GM18907 (cell line): ENCODE results near the gene TAB2.

ENCODE experiments used
- ATAC-seq: cut with Tn5 transposase; IDR thresholded peaks from one replicate; pipeline ENCODE4 v1.9.1; 2021; ENCODE audit warnings: mild to moderate bottlenecking, moderate library complexity; ENCODE audit not compliant: unreplicated experiment

Gene TAB2, protein sequence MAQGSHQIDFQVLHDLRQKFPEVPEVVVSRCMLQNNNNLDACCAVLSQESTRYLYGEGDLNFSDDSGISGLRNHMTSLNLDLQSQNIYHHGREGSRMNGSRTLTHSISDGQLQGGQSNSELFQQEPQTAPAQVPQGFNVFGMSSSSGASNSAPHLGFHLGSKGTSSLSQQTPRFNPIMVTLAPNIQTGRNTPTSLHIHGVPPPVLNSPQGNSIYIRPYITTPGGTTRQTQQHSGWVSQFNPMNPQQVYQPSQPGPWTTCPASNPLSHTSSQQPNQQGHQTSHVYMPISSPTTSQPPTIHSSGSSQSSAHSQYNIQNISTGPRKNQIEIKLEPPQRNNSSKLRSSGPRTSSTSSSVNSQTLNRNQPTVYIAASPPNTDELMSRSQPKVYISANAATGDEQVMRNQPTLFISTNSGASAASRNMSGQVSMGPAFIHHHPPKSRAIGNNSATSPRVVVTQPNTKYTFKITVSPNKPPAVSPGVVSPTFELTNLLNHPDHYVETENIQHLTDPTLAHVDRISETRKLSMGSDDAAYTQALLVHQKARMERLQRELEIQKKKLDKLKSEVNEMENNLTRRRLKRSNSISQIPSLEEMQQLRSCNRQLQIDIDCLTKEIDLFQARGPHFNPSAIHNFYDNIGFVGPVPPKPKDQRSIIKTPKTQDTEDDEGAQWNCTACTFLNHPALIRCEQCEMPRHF

DNA sequence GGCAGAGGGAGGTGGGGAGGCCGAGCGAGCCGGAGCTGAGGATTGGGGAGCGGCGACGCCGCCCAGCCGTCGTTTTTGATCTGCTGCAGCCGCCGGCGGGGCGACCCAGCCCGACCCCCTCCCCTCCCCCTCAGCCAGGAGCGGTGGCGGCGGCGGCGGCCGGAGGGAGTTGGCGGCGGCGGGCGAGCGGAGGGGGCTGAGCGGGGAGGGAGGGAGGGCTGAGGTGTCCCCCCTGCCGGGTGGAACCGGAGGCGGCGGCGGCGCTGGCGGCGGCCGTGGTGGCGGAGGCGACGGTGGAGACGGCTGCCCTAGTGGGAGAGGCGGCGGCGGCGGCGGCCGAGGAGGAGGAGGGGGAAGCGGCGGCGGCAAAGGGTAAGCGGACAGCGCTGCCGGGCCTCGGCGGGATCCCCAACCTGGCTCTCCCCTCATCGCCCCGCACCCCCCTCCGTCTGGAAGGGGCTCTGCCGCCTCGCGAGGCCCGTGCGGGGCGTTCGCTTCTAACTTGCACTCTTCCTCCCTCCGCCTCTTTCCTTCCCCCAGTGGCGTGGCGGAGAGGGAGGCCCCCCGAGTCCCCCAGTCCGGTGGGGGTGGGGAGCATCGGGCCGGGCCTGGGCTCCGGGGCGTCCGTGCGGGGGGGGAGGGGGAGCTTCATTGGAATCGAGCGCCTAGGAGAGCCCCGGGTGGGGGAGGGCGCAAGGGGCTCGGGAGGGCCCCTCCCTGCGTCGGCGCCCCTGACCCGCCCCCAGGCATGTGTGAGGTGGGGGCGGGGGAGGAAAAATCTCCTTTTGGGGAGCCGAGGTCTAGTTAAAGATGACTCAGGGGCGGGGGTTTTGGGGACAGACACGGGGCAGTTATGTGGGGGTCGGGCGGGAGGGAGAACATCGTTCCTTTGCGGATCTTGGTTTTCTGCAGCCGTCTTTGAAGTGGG, at the start of gene TAB2:
TAB2 (plus strand) TSS at position 69 of the 928 bp plus-strand sequence. CDS start 52,286 bp downstream, outside the sequence.
- peak; percentile 34 for ATAC-seq

DNA sequence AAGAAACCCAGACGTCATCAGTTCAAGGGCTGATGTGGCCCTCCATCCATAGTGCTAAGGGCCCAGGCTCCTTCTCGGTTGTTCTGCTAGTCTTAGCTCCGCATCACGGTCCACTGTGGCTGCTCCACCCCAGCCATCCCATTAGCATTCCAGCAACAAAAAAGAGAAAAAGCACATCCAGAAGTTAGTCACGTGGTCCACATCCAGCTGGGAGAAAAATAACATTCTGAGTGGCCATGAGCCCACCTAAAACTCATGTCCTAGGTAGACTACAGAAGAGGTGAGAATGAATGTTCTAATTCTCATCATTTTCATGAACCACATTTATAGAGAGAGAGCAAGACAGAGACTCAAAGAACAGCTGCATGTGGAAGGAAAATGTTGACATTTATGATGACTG, 49.4 kb upstream of the TAB2 start:
- ATAC-seq, result no peak

DNA sequence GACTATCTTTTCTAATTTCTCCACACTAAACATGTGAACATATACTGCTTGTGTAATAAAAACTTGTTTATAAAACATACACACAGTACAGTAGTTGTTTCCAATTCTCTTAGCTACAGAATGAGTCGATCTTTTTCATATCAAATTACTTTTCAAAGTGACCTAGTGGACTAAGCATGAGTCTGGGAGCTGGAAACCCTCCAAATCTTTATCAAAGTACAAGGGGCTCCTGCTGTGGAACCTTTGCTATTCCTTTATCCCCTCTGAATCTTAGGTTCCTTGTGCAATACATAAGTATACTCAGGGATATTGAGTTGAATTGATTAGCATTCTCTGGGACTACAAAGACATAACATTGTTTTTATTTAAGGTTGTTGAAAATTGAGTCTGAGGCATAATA, 48.7 kb upstream of the TAB2 start:
- no peak for ATAC-seq

DNA sequence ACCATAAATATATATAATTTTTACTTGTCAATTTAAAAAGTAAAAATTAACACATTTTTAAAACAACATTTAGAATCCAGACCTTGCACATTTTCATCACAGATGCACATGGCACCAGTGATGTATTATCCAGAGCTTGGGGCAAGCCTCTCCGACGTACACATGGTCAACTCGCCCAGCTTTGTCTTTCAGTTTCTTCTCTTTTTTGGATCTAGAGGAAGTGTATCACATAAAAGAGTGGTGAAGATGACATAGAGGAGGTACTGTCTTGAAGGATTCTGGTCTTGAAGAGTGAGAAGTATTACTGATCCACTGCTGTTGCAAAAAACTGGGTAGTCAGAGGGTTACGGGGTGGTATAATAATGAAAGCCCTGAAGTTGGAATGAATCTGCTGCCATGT, 46.9 kb upstream of the TAB2 start:
- ATAC-seq, result no peak

DNA sequence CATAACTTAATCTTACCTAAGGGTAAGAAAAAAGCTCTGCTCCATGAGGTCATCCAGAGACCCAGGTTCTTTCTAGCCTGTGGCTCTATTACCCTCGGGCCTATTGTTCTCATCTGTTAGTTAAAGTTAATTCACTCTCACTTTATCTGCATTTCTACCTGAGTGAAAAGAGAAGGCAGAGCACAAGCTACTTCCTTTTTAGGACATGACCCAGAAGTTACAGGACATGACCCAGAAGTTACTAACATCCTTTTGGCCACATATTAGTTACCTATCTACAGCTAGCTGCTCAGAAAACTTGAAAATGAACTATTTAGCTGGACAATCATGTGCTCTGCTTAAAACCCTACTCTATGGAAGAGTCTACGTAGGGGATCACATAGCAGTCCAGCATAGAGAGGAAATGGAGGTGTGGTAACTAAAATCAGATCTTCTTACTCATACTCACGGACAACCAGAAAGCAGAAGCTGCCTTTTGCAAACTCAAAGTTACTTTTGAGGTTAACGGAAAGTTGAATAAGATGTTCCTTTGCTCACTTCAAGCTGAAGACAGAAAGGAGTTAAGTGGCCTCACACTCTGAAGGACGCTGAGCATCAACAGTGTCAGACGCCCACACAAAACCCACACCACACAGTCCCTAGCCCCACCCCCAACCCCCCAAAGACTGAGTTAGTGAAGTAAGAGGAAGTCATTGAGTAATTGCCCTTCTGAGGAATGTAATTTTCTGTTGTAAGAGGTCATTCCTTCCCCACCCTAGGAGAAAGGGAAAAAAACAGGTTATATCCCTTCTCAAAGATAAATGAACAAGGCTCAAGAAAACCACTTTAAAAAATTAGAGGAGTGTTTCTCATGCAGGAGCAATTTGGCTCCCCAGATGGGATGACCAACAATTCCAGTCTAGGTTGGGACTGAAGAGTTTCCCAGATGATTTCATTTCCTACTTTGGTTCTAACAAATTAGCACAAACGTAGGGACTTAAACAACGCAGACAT, 45.9 kb upstream of the TAB2 start:
- ATAC-seq, result peak; percentile 61

DNA sequence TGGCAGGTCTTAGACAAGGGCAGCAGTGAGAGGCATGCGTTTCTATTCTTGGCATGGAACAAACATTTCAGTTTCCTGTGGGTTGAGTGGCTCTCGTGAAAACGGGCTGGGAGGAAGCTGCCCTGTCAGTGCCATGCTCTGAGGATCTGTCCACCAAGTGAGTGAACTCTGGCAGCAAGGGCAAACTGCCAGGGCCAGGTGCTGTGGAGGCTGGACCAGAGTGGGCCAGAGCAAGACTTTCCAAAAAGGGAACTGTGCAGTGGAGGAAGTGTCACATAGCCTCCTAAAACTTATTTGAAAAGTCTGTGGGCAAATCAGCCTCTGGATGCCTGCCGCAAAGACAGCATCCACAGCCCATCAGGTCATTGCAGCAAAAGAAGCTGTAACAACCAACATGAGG, 44.2 kb upstream of the TAB2 start:
- ATAC-seq, result no peak

DNA sequence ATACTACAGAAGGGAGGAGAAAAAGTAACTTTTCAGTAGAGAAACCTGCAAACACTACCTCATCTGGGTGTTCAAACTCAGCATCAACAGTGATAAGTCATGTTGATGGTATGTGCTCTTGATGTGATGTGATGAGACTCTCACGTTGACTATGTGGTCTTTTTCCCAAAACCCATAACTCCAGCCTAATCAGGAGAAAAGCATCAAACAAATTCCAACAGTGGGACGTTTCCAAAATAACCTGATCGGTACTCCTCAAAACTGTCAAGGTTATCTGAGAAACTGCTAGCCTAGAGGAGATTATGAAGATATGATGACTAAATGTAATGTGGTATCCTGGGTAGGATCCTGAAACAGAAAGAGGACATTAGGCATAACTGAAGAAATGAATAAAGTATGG, 41.9 kb upstream of the TAB2 start:
- ATAC-seq, result no peak

DNA sequence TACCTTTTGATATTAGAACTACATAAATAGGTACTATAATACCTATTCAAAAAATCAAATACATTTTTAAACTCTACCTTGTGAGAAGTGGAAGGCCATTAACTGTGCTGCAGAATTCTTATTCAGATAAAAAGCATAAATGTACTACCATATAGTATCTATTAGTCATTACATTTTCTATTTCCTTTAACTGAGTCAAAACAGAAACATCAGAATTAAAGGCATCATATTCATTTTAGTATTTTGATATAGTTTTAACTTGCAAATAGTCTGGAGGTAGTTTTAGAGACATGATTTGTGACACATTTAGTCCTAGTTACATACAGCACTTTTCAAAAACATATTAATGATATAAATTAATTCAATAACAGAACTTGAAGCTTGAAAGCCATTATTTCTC, 39.9 kb upstream of the TAB2 start:
- no peak for ATAC-seq

DNA sequence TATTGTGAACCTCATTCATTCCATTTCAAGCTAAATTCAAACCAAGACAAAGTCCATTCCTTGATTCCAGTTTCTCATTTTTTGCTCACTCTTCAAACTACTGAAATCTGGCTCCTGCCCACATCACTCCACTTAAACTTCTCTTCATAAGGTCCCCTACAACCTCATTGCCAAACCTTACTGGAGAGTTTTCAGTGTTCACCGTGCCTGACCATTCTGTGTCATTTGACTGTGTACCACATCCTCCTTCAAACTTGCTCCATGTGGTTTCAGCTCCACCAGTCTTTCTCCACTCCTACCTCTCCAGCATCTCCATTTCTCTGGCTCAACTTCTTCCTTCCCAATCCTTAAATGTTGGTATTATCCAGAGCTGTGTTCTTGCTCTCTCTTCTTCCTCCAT, 38.5 kb upstream of the TAB2 start:
- ATAC-seq, result no peak

DNA sequence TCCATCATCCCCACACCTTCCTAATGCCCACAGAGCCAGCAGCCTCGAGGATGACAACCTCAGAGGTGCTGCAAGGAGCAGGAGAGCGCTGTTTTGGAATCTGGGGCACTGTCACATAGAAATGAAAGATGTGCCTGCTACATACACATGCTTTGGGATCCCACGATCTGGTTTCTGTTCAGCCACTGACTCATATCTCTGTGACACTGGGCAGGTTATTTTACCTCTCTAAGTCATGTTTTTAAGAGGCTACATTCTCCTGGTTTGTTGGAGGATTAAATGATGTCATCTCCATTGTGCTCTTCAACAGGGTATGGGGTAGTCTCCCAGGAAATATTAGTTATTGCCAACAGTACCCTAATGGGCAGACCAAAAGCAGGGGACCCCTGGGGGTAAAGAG, 32.6 kb upstream of the TAB2 start:
- ATAC-seq, result no peak

DNA sequence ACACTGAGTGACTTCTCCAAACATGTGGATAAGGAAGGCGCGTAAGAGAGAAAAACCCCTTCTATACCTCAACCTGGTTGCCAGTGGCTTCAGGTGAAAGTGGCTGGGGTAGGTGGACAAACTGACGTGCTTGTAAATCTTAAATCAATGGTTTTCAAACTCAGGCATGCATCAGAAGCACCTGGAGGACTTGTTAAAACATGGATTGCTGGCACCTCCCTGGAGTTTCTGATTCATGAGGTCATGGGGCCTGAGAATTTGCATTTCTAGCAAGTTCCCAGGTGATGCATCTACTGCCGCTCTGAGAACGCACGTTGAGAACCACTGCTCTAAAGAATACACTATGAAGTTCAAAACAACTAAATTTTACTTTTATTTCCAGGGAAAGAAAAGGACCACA, 31.9 kb upstream of the TAB2 start:
- ATAC-seq, result no peak

DNA sequence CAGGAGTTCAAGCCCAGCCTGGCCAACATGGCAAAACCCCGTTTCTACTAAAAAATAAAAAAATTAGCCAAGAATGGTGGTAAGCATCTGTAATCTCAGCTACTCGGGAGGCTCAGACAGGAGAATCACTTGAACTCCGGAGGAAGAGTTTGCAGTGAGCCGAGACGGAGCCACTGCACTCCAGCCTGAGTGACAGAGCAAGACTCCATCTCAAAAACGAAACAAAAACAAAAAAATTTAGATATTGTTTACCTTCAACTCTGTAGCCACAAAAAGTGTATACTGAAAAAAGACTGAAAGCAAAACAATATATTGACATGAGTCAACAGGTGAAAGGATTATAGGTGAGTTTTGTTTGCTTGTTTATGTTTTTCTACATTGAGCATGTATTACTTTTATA, 30.6 kb upstream of the TAB2 start:
- no peak for ATAC-seq

DNA sequence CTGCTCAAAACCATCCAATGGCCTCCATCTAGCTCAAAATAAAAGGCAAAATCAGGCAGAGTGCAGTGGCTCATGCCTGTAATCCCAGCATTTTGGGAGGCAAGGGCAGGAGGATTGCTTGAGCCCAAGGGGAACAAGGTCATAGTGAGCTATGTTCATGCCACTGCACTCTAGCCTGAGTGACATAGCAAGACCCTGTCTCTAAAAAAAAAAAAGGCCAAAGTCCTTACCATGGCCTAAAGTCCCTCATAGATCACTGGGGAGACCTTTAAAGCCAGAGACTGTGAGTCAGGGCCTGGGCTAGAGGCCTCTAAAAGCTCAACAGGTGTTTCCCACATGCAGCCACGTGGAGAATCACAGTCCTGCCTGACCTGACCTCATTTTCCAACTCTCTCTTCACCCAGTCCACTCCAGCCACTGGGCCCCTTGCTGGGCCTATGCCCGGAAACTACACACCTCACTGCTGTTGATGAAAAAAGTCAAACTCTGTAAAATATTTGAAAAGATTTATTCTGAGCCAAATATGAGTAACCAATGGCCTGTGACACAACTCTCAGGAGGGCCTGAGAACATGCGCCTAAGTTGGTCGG, 28.2 kb upstream of the TAB2 start:
- no peak for ATAC-seq

DNA sequence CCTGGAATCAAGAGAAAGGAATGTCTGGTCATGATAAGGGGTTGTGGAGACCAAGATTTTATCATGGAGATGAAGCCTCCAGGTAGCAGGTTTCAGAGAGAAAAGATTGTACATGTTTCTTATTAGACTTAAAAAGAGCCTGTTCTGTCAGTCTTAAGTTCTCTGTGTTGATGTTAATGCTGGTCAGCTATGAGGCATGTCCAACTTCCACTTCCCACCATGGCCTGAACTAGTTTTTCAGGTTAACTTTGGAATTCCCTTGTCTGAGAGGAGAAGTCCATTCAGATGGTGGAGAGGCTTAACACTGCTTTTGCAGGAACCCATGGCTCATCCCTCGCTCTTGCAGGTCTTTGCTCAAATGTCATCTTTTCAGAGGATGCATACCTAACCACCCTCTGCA, 27.5 kb upstream of the TAB2 start:
- no peak for ATAC-seq

DNA sequence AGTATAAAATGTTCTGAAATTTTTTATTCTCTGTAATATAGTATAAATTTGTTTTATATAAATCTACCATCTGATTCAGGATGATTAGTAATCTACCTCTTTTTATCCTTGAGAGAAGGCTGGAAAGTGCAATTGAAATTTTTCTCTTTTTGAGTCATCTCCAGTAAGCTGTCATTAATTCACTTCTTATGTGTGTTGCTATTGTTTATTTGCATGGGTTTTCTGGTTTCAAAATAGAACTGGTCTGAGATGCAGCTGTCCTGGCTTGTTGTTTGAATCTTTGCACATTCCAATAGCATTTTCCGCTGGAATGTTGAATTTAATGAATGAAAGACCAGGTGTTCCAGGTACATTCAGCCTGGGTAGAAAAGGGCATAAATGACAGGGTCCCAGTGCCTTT, 24.3 kb upstream of the TAB2 start:
- ATAC-seq, result no peak

DNA sequence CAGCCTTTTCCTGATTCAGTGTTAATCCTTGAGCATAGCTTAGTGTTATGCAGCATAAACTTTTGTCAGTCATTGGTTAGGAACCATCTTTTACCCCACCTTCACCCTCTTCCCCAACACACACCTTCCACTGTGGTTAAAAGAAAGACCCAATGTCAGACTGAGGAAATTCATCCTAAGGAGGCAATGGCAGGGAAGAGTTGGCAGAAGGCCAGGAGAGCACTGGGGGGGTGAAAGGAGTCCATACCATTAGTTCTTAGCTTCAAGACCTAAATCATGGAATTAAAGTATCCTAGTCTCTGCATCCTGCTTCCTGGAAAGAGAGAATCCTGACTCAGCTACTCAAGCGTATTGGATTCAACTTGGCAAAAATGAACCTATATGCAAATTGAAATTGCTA, 16.9 kb upstream of the TAB2 start:
- no peak for ATAC-seq

DNA sequence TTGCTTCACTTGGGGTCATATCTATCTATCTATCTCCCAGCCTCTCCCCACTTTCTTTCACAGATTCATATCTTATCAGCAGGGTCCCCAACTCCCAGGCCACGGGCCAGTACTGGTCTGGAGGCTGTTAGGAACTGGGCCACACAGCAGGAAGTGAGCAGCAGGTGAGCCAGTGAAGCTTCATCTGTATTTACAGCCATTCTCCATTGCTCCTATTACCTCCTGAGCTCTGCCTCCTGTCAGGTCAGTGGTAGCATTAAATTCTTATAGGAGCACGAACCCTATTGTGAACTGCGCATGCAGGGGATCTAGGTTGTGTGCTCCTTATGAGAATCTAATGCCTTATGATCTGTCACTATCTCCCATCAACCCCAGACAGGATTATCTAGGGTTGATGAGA, 14.8 kb upstream of the TAB2 start:
- ATAC-seq, result no peak

DNA sequence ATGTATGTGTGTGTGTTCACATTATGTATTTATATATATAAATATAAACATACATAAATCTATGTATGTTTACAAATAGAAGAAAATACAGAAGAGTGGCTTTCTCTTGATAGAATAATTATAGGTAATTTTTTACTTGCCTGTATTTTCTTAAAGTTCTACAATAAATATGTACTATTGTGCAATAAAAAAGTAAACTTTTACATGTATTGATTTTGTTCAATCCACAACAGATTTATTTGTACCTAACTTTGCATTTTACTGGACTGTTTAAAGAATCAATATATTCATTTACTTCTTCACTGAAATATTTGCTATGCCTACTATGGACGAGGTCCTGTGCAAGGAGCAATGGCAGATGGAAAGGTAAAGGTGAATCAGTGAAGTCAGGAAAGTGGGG, 14.0 kb upstream of the TAB2 start:
- no peak for ATAC-seq

DNA sequence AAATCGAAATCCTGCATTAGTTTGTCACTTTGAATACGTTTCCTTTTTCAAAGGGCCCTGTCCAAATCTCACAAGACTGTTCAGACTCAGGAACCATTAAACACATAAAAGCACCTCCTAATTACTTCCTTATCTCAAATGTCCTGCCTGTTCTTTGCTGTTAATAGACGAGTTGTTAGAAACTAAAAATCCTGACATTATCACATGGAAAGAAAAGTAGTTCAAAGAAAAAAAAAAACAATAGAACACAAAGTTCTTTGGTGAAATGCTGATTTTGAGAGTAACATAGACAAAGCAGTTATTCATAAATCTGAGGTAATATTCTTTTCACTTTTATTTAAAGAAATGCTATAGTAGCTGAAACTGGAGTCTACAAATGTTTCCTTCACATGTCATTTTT, 12.1 kb upstream of the TAB2 start:
- no peak for ATAC-seq

DNA sequence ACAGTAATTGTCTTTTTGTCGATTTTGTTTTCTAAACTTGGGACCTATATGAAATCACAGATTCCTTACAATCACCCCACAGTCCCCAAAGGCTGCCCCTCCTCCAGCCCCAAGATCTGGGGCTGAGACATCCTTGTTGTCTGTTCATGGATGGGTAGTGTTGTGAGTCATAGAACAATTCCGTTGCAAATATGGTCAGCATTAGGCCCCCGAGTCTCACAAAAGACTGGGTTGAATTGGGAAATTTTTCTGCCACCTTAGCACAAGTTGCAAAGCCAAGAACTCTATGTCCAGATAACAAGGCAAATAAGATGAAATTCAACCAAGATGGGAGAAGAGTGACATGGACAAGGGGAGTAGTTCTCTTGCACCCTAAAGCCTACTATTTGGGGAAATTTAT, 10.5 kb upstream of the TAB2 start:
- ATAC-seq, result no peak
